Measurements from ENCODE around the gene F2.

DNA sequence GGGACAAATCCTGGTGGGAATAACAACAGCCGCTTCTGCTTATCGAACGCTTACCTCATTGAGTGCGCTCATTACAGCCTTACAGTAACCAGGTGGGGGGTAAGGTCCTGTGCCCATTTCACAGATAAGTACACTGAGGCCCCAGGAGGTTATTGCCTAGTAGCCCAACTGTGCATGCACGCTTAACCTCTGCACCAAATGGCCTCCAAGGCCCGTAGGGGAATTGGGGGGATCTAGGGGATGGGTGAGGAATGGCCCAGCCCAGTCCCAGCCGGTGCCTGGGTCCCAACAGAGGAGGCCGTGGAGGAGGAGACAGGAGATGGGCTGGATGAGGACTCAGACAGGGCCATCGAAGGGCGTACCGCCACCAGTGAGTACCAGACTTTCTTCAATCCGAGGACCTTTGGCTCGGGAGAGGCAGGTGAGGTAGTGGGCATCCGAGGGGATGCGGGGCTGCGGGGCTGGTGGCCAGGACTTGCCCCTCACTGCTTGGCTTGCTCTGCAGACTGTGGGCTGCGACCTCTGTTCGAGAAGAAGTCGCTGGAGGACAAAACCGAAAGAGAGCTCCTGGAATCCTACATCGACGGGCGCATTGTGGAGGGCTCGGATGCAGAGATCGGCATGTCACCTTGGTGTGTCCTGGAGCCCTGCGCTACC is 7.3 kb downstream of the F2 start:
- TF ChIP-seq CTCF (IDR thresholded peaks at IDR 0.05) (no peak), POLR2A (IDR thresholded peaks at IDR 0.05) (no peak), EP300 (IDR thresholded peaks at IDR 0.05) (no peak)
